NCI-H774 (cell line): ENCODE measurements around the gene LRIG1.

ENCODE experiments used
- DNase-seq: peaks from one replicate; lab custom pipeline; 2025; lab: John Stamatoyannopoulos, UW

Gene LRIG1

DNA sequence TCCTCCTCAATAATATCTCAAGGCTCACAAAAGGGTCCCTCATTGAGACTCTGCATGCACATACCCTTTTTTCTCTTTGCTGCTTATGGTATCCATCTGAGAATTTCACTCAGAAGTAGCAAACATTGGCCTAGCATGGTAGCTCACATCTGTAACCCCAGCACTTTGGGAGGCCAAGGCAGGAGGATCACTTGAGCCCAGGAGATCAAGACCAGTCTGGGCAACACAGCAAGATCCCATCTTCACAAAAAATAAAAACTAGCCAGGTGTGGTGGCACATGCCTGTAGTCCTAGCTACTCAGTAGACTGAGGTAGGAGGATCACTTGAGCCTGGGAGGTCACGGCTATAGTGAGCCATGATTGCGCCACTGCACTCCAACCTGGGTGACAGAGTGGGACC is 11.7 kb downstream of the LRIG1 start:
- no peak for DNase-seq

- no peak for DNase-seq
These were observed 12.3 kb downstream of the LRIG1 start for GRCh38 chr3:66488492-66488891.

- no peak for DNase-seq
These were observed 13.4 kb downstream of the LRIG1 start for GRCh38 chr3:66487465-66487864.

DNA sequence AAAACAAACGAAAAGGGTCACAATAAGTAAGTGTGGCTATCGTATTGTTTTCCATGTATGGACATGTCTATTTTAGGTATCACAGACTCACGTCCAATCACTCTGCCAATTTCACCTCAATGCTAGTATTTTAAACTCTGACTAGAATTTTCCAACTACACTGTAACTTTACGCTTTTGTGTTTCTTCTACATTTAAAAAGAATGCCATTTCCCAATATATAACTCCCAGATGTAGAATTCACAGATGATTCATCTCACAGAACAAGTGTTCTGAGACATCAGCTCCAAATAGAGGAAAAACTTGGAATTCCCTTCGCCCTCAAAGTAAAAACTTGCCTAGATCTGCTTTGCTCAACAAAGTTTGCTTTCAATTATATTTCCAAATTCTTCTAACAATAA is 14.2 kb downstream of the LRIG1 start:
- DNase-seq, result no peak

GRCh38 chr3:66486202-66486601 is 14.6 kb downstream of the LRIG1 start:
- no peak for DNase-seq

DNA sequence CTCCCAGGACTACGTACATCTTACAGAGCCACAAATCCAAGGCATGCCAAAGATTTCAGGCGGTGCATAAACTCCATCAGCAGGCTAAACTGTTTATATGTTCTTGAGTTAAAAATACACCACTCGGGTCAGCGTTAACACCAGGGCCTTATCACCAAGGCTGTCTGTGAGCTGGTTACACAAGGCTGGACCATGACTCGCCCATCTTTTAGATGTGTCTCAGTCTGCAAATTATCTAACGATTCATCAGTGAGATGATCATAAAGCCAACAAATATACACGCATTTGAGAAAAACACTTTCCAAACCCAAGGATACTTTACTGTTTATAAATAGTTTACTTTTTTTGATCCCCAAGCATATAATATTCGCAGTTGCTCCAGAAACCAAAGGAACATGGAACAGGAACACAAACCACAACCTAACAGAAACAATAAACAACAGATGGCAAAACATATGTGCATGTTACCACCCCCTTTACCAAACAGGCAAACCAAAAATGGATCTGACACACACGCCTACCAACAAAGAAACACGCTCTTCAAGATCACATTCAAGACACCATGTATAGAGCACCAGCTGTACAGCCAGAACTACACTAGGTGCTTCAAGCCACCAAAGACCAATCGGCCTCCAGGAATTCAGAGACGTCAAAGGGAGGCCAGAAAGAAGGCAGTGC is 15.4 kb downstream of the LRIG1 start:
- DNase-seq, result no peak

DNA sequence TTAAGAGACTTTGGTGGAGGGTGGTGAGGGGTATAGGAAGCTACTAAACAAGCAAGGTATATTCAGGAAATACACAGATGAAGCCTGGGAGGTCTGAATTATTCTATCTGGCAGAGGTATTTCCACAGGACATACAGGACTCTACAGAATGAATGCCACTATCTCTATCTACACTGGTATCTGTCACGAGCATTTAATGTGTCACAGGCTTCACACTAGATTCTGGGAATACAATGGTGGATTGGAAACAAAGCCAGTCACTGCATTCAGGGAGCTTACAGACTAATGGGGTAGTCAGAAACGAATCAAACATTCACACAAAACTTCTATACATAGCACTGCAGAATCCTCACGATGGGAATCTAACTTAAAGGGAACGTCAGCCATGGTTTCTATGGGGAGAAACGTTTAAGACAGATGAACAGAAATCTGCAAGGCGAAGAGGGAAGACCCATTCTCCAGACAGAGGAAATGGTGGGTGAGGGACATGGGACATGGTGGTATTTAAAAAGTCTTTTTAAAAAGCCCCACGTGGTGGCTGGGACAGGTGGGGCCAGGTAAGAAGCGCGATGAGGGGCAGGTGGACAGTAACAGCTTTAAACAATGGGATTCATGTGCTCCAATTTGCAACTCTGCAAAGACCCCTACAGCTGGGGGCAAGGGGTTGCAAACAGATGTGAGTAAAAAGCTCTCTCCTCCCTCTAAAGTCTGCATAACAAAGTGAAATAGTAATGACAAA is 16.5 kb downstream of the LRIG1 start:
- no peak for DNase-seq

DNA sequence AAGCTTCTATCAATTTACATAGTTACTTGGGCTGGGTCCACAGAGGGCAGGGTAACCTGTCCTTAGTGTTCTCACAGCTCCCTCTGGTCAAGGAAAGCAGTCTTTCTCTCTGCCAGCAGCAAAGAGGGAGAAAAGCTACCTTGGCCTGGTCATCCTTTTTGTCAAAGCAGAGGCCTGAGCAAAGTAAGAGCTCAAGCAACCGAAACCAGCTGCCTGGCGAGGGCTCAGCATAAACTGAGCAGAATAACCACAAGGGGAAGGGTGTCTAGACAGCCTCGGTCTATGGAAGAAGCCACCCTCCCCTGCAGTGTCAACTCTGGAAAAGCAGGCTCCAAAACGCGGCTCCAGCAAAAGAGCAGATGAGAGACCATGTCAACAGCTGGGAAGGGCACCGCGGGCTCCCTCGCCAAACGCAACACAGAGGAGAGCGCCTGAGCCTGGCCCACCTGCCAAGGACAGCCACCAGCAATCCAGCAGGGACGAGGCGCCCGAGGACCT is 17.4 kb downstream of the LRIG1 start:
- DNase-seq, result no peak

- no peak for DNase-seq
These were observed 17.8 kb downstream of the LRIG1 start for GRCh38 chr3:66483006-66483405.

DNA sequence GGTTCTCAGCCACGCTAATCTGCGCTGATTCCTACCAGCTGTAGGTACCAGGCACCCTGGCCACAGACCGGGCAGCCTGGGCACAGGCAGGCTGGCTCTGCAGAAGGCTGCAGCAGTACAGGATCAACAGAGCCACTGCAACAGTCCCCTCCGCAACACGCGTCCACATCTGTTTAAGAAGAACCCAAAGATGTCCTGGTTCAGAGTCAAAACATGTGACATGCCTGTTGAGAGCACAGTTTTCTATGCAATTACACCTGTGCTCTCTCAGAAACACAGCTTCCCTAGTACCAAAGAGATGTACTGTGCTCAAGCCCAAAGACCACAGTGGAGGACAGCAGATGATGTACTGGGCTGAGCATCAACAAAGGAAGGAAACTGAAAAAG is 18.8 kb downstream of the LRIG1 start:
- no peak for DNase-seq

DNA sequence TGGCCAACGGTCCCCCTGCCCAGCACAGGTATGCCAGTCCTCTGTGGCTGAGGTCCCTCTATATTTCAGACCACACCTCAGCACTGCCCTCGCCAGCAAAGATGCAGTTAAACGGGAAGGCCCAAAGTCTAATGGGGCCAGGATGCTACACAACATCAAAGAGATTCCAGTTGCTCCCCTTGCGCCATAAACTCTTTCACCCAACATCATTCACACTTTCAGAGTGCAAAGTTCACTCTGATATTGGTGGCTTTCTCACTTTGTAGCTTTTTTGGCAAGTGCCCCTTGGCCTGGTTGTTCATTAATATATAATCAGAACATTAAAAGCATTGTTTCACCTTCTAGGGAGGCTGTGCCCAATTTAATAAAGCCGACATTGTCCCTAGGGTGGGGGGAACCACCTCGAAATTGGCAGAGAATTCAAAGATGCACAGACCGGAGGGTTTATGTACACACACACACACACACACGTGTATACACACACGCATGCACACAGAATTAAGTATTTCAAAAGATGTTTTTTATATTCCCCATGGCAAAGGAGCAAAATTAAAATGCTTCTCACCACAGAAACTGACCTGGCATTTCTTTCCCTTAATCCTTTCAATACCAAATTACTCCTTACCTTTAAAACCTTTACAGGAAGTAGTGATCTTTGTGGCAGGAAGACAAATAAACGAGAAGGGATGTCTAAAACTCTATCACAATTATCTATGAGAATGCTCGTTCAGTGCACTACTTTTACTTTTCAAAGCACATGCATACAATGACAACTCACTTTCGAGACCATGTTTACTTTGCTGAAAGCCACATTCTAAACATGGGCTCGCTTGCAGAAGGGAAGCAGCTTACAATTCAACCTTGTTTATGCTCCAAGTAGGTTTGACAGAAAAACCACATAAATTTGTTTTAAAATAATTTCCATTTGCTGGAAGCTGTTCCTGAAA is 19.5 kb downstream of the LRIG1 start:
- DNase-seq, result no peak

DNA sequence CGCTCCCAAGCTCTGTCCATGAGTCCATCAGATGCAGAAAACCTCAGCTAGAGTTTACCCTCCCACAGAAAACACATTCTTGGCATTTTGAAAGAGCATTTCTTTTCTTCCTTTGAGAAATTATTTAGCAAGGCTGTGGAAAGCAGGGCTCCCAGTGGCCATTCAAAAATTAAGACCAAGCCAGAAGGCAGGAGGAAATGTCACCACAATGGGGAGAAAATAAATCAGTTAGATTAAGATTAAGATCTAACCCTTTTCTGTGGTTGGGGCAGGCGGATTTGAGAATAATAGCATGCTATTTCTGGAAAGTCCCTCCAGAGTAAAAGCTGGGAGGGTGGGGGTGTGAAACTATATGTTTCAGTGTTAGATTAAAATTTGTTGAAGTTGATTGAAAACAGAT is 20.2 kb downstream of the LRIG1 start:
- no peak for DNase-seq

DNA sequence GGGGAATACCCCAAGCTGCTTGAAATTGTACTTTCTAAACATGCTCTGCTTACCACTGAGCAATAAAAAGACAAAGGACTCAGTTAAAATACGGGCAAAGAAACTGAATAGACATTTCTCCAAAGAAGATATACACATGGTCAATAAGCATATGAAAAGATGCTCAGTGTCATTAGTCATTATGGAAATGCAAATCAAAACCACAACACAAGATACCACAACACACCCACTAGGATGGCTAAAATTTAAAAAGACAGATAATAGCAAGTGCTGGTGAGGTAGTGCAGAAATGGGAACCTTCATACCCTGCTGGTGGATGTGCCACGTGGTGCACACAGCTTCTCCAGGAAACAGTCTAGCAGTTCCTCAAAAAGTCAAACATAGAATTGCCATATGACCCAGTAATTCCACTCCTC is 21.3 kb downstream of the LRIG1 start:
- no peak for DNase-seq

- DNase-seq, result peak; percentile 39
These were observed 21.9 kb downstream of the LRIG1 start for GRCh38 chr3:66478960-66479359.

- no peak for DNase-seq
These were observed 23.0 kb downstream of the LRIG1 start for GRCh38 chr3:66477856-66478255.

GRCh38 chr3:66476852-66477381 is 23.9 kb downstream of the LRIG1 start:
- DNase-seq, result no peak

DNA sequence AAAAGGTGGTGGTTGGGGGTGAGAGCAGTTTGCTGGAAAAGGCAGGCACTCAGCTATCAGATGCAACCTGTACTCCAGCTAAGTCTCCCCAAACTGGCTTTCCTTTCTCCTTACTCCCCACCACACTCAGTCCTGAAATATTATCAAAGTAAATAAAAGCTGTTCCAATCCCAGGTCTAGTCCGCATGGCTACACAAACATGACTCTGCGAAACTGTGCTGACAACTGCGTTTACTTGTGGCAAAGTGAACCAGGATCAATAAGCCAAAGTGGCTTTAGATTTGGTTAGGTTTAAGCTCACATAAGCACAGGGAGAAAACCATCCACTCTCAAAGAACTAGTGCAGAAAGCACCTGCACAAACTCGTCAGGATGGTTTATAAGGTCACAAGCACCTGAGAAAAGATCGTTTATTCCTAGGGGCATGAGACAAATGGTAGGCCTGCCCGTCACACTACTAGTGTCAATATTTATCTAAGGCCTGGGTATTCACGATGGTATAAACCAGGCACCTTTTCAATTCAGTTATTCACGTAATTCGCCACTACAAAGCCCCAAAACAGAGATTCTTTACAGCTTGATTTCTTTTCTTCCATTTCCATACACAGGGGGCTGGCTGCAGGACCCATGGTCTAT is 25.3 kb downstream of the LRIG1 start:
- peak; percentile 73 for DNase-seq

GRCh38 chr3:66473692-66474091 is 27.1 kb downstream of the LRIG1 start:
- no peak for DNase-seq

GRCh38 chr3:66473181-66473580 is 27.6 kb downstream of the LRIG1 start:
- no peak for DNase-seq

- DNase-seq, result no peak
These were observed 28.3 kb downstream of the LRIG1 start for GRCh38 chr3:66472313-66473134.
